ENCODE data around the gene BDP1. TPM values are rescaled to one million over a fixed set of nuclear protein-coding genes. Genes with fewer than 3 reads are reported as not detected.
A peak's percentile ranks its signal among the peaks of the same experiment; 100 is the strongest.

The BDP1 gene
- polyA plus RNA-seq, 1 of the 3 experiments (the other 2 are of a cell fraction): 4.4 TPM

DNA sequence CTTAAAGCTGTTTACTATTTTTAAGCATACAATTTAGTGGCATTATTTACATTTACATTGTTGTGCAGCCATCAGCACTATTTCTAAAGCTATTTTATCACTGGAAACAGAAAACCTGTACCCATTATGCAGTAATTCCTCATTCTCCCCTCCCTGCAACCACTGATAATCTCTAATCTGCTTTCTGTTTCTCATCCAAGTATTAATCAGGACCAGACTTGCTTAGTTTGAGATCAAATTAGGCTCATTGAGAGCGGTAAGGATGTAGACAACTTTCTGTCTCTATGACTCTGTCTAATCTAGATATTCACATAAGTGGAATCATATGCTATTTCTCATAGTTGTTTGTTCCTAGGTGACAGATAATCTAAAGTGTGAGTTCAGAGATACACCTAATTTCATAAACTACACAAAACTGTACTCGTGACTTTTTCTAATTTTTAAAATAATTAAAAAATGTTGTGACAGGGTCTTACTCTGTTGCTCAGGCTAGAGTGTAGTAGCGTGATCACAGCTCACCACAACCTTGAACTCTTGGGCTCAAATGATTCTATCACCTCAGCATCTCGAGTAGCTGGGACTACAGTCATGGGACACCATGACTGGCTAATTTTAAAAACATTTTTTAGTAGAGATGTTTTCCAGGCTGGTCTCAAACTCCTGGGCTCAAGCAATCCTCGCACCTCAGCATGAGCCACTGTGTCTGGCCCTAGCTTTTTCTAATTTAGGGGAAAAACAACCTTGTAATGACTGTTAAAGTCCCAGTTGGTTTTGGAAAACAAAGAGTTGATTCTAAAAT is 37.6 kb downstream of the BDP1 start:
- Histone ChIP-seq H3K4me1 (ENCODE audit: control insufficient read depth in 1 of 2, insufficient read depth in 2 of 2, low read depth in 1 of 2, low read length in 1 of 2) (no peaks in the 10 kb centered on the region; a peak in 2 of 4 replicates), H3K9ac (no peak overlapping the region), H3K9me3 (no peaks in the 10 kb centered on the region), H3K79me2 (ENCODE audit: insufficient read depth) (peaks cover 14% of the 10 kb centered on the region), H3K27me3 (ENCODE audit: insufficient read depth) (no peaks in the 10 kb centered on the region), H3K36me3 (replicated peaks in 1 of 2; ENCODE audit: control insufficient read depth in 1 of 2, insufficient read depth in 2 of 2, low read length in 1 of 2) (peaks cover 50 to 79% of the 10 kb centered on the region in 2 experiments), H4K20me1 (ENCODE audit: insufficient read depth) (no peaks in the 10 kb centered on the region), H3K4me3 (ENCODE audit: low read depth in 2 of 2, low read length in 1 of 2) (no peak overlapping the region), H3K4me2 (no peak overlapping the region), H3K9me2 (no peaks in the 10 kb centered on the region), H3K27ac (ENCODE audit: low read depth in 2 of 2, low read length in 1 of 2) (peak overlapping the region in 1 of 2 experiments; percentile 41; a peak in 1 of 4 replicates), H3F3A (replicated peaks; ENCODE audit: insufficient read depth) (no peaks in the 10 kb centered on the region), H2AFZ (ENCODE audit: low read depth) (no peak overlapping the region)
- POLR2A ChIA-PET: no interaction called here
- CTCF ChIA-PET: interaction anchor here (0.9 to 3.7 kb wide), 2 partner anchors 18 to 265 kb away, joined by 4 to 20 read pairs; no protein-coding TSS in a partner anchor
- DNase-seq: peak; percentile 63
- 75% methylated on average over 5 of the region's 5 CpGs for WGBS (ENCODE audit: low lambda C conversion rate)
- TF ChIP-seq RAD21 (IDR thresholded peaks at IDR 0.05; ENCODE audit: low read length) (no peak), RCOR1 (IDR thresholded peaks at IDR 0.05; ENCODE audit: low read length) (peak; percentile 91), GABPA (IDR thresholded peaks at IDR 0.05; ENCODE audit: low read depth) (no peak), JUND (IDR thresholded peaks at IDR 0.05) (no peak), RFX5 (IDR thresholded peaks at IDR 0.05; ENCODE audit: low read length) (no peak), TEAD4 (IDR thresholded peaks at IDR 0.05; ENCODE audit: borderline replicate concordance, insufficient read depth) (no peak), SIN3A (IDR thresholded peaks at IDR 0.05; ENCODE audit: borderline replicate concordance, low read depth, low read length) (no peak), TCF12 (IDR thresholded peaks at IDR 0.05) (peak; percentile 51), ELF1 (IDR thresholded peaks at IDR 0.05) (no peak), NRF1 (IDR thresholded peaks at IDR 0.05; ENCODE audit: low read depth, low read length) (no peak), RXRA (IDR thresholded peaks at IDR 0.05; ENCODE audit: borderline replicate concordance, low read depth) (no peak), POLR2AphosphoS5 (IDR thresholded peaks at IDR 0.05; ENCODE audit: low read depth, low read length) (peak; percentile 29; the same call in 1 of the 2 replicates), NFIC (IDR thresholded peaks at IDR 0.05; ENCODE audit: borderline replicate concordance) (no peak), TAF1 (IDR thresholded peaks at IDR 0.05; ENCODE audit: borderline replicate concordance, low read depth, low read length) (no peak), GATA2 (CRISPR knock-in tag; IDR thresholded peaks at IDR 0.05) (peak; percentile 94), CHD2 (IDR thresholded peaks at IDR 0.05; ENCODE audit: low read length, partially characterized antibody) (peak; percentile 71), YY1 (IDR thresholded peaks at IDR 0.05; ENCODE audit: low read depth) (no peak), EP300 (IDR thresholded peaks at IDR 0.05; ENCODE audit: borderline replicate concordance in 1 of 2, low read depth in 1 of 2, low read length in 1 of 2) (peak in 1 of 2 experiments; percentile 81; a peak in 1 of 4 replicates), FOSL2 (IDR thresholded peaks at IDR 0.05; ENCODE audit: borderline replicate concordance, low read depth) (no peak), EZH2phosphoT487 (IDR thresholded peaks at IDR 0.05; ENCODE audit: borderline replicate concordance, low read depth) (no peak)
- TF ChIP-seq, protein P1, sequence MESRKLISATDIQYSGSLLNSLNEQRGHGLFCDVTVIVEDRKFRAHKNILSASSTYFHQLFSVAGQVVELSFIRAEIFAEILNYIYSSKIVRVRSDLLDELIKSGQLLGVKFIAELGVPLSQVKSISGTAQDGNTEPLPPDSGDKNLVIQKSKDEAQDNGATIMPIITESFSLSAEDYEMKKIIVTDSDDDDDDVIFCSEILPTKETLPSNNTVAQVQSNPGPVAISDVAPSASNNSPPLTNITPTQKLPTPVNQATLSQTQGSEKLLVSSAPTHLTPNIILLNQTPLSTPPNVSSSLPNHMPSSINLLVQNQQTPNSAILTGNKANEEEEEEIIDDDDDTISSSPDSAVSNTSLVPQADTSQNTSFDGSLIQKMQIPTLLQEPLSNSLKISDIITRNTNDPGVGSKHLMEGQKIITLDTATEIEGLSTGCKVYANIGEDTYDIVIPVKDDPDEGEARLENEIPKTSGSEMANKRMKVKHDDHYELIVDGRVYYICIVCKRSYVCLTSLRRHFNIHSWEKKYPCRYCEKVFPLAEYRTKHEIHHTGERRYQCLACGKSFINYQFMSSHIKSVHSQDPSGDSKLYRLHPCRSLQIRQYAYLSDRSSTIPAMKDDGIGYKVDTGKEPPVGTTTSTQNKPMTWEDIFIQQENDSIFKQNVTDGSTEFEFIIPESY (IDR thresholded peaks at IDR 0.05; ENCODE audit: borderline replicate concordance, low read depth): no peak
- TF ChIP-seq, protein P2, sequence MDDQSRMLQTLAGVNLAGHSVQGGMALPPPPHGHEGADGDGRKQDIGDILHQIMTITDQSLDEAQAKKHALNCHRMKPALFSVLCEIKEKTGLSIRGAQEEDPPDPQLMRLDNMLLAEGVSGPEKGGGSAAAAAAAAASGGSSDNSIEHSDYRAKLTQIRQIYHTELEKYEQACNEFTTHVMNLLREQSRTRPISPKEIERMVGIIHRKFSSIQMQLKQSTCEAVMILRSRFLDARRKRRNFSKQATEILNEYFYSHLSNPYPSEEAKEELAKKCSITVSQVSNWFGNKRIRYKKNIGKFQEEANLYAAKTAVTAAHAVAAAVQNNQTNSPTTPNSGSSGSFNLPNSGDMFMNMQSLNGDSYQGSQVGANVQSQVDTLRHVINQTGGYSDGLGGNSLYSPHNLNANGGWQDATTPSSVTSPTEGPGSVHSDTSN (IDR thresholded peaks at IDR 0.05): no peak
- TF ChIP-seq, protein P3, sequence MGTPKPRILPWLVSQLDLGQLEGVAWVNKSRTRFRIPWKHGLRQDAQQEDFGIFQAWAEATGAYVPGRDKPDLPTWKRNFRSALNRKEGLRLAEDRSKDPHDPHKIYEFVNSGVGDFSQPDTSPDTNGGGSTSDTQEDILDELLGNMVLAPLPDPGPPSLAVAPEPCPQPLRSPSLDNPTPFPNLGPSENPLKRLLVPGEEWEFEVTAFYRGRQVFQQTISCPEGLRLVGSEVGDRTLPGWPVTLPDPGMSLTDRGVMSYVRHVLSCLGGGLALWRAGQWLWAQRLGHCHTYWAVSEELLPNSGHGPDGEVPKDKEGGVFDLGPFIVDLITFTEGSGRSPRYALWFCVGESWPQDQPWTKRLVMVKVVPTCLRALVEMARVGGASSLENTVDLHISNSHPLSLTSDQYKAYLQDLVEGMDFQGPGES (IDR thresholded peaks at IDR 0.05; ENCODE audit: low read depth, low read length): no peak
- TF ChIP-seq, protein P4, sequence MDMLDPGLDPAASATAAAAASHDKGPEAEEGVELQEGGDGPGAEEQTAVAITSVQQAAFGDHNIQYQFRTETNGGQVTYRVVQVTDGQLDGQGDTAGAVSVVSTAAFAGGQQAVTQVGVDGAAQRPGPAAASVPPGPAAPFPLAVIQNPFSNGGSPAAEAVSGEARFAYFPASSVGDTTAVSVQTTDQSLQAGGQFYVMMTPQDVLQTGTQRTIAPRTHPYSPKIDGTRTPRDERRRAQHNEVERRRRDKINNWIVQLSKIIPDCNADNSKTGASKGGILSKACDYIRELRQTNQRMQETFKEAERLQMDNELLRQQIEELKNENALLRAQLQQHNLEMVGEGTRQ (IDR thresholded peaks at IDR 0.05; ENCODE audit: borderline replicate concordance, low read depth, low read length): no peak
- TF ChIP-seq, protein P5, sequence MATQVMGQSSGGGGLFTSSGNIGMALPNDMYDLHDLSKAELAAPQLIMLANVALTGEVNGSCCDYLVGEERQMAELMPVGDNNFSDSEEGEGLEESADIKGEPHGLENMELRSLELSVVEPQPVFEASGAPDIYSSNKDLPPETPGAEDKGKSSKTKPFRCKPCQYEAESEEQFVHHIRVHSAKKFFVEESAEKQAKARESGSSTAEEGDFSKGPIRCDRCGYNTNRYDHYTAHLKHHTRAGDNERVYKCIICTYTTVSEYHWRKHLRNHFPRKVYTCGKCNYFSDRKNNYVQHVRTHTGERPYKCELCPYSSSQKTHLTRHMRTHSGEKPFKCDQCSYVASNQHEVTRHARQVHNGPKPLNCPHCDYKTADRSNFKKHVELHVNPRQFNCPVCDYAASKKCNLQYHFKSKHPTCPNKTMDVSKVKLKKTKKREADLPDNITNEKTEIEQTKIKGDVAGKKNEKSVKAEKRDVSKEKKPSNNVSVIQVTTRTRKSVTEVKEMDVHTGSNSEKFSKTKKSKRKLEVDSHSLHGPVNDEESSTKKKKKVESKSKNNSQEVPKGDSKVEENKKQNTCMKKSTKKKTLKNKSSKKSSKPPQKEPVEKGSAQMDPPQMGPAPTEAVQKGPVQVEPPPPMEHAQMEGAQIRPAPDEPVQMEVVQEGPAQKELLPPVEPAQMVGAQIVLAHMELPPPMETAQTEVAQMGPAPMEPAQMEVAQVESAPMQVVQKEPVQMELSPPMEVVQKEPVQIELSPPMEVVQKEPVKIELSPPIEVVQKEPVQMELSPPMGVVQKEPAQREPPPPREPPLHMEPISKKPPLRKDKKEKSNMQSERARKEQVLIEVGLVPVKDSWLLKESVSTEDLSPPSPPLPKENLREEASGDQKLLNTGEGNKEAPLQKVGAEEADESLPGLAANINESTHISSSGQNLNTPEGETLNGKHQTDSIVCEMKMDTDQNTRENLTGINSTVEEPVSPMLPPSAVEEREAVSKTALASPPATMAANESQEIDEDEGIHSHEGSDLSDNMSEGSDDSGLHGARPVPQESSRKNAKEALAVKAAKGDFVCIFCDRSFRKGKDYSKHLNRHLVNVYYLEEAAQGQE (IDR thresholded peaks at IDR 0.05; ENCODE audit: low read depth, low read length): no peak
